T-helper 2 cell treated with Interferon-gamma antibody and Interleukin-4, amounts not matched to agents 5 μg/mL and 100 μg/mL, for 36 hours (primary cell): ENCODE results near the gene RHEX.

Experiments
- DNase-seq: peaks from one replicate; pipeline ENCODE4 v3.0.0; 2021; ENCODE audit warnings: low spot score
- H3K27ac Mint-ChIP-seq: one replicate; pipeline ENCODE4 v1.8.0; 2021; ENCODE audit warnings: mild to moderate bottlenecking, mixed read lengths
- H3K27me3 Mint-ChIP-seq: one replicate; pipeline ENCODE4 v1.8.0; 2021; ENCODE audit warnings: low read depth, mixed read lengths
- H3K36me3 Mint-ChIP-seq: one replicate; pipeline ENCODE4 v1.8.0; 2021; ENCODE audit warnings: low read depth, mixed read lengths
- H3K4me1 Mint-ChIP-seq: one replicate; pipeline ENCODE4 v1.8.0; 2021; ENCODE audit warnings: low read depth, mixed read lengths
- H3K4me3 Mint-ChIP-seq: one replicate; pipeline ENCODE4 v1.8.0; 2022; ENCODE audit warnings: mild to moderate bottlenecking, moderate library complexity, mixed read lengths
- H3K9me3 Mint-ChIP-seq: one replicate; pipeline ENCODE4 v1.8.0; 2021; ENCODE audit warnings: mixed read lengths

RHEX gene

GRCh38 chr1:206079135-206079534, 26.2 kb downstream of the RHEX start:
- DNase-seq = no peak
- Mint-ChIP-seq H3K4me1 (peaks cover 17% of the 10 kb centered on the region), H3K27me3 (peaks cover 63% of the 10 kb centered on the region), H3K4me3 (no peak overlapping the region), H3K27ac (no peak overlapping the region), H3K36me3 (peaks cover 2% of the 10 kb centered on the region), H3K9me3 (no peaks in the 10 kb centered on the region)

- Mint-ChIP-seq H3K27ac (no peak overlapping the region), H3K36me3 (peaks cover 2% of the 10 kb centered on the region), H3K4me1 (peaks cover 17% of the 10 kb centered on the region), H3K4me3 (peak overlapping the region; percentile 48), H3K27me3 (peaks cover 66% of the 10 kb centered on the region), H3K9me3 (no peaks in the 10 kb centered on the region)
- DNase-seq = no peak
Observed at GRCh38 chr1:206080026-206080820, 27.2 kb downstream of the RHEX start.

GRCh38 chr1:206081856-206082255, 28.9 kb downstream of the RHEX start:
- no peak overlapping the region for H3K27ac Mint-ChIP-seq
- no peak for DNase-seq
- peaks cover 17% of the 10 kb centered on the region for H3K4me1 Mint-ChIP-seq
- H3K9me3 Mint-ChIP-seq = no peaks in the 10 kb centered on the region
- peaks cover 60% of the 10 kb centered on the region for H3K27me3 Mint-ChIP-seq
- H3K36me3 Mint-ChIP-seq = peaks cover 2% of the 10 kb centered on the region
- no peak overlapping the region for H3K4me3 Mint-ChIP-seq

- H3K4me1 Mint-ChIP-seq = peaks cover 17% of the 10 kb centered on the region
- H3K27me3 Mint-ChIP-seq = peaks cover 55% of the 10 kb centered on the region
- no peak overlapping the region for H3K4me3 Mint-ChIP-seq
- H3K27ac Mint-ChIP-seq = no peak overlapping the region
- no peak for DNase-seq
- H3K36me3 Mint-ChIP-seq = no peaks in the 10 kb centered on the region
- H3K9me3 Mint-ChIP-seq = no peaks in the 10 kb centered on the region
Observed at GRCh38 chr1:206082831-206083695, 30.1 kb downstream of the RHEX start.

GRCh38 chr1:206083750-206084149, 30.8 kb downstream of the RHEX start:
- Mint-ChIP-seq H3K36me3 (no peaks in the 10 kb centered on the region), H3K4me1 (peaks cover 17% of the 10 kb centered on the region), H3K27me3 (peaks cover 55% of the 10 kb centered on the region), H3K4me3 (no peak overlapping the region), H3K9me3 (no peaks in the 10 kb centered on the region), H3K27ac (no peak overlapping the region)
- DNase-seq = no peak

GRCh38 chr1:206087091-206087490, 34.1 kb downstream of the RHEX start:
- H3K36me3 Mint-ChIP-seq = no peaks in the 10 kb centered on the region
- no peaks in the 10 kb centered on the region for H3K4me1 Mint-ChIP-seq
- no peak overlapping the region for H3K27ac Mint-ChIP-seq
- H3K4me3 Mint-ChIP-seq = no peak overlapping the region
- no peak for DNase-seq
- H3K27me3 Mint-ChIP-seq = peaks cover 50% of the 10 kb centered on the region
- no peaks in the 10 kb centered on the region for H3K9me3 Mint-ChIP-seq

- Mint-ChIP-seq H3K4me3 (no peak overlapping the region), H3K27ac (no peak overlapping the region), H3K4me1 (no peaks in the 10 kb centered on the region), H3K36me3 (no peaks in the 10 kb centered on the region), H3K9me3 (no peaks in the 10 kb centered on the region), H3K27me3 (peaks cover 54% of the 10 kb centered on the region)
- no peak for DNase-seq
Observed at GRCh38 chr1:206089341-206089740, 36.4 kb downstream of the RHEX start.

GRCh38 chr1:206094024-206094423, 41.1 kb downstream of the RHEX start:
- Mint-ChIP-seq H3K4me3 (no peak overlapping the region), H3K27ac (no peak overlapping the region), H3K27me3 (peaks cover 56% of the 10 kb centered on the region), H3K4me1 (no peaks in the 10 kb centered on the region), H3K9me3 (no peaks in the 10 kb centered on the region), H3K36me3 (no peaks in the 10 kb centered on the region)
- DNase-seq = no peak

- Mint-ChIP-seq H3K27me3 (peaks cover 62% of the 10 kb centered on the region), H3K4me3 (no peak overlapping the region), H3K36me3 (no peaks in the 10 kb centered on the region), H3K9me3 (no peaks in the 10 kb centered on the region), H3K4me1 (no peaks in the 10 kb centered on the region), H3K27ac (no peak overlapping the region)
- no peak for DNase-seq
Observed at GRCh38 chr1:206097381-206097780, 44.4 kb downstream of the RHEX start.

- Mint-ChIP-seq H3K36me3 (no peaks in the 10 kb centered on the region), H3K27ac (no peak overlapping the region), H3K27me3 (peaks cover 59% of the 10 kb centered on the region), H3K4me1 (no peaks in the 10 kb centered on the region), H3K4me3 (no peak overlapping the region), H3K9me3 (no peaks in the 10 kb centered on the region)
- DNase-seq = no peak
Observed at GRCh38 chr1:206098242-206098919, 45.4 kb downstream of the RHEX start.

- Mint-ChIP-seq H3K9me3 (no peaks in the 10 kb centered on the region), H3K4me3 (no peak overlapping the region), H3K4me1 (no peaks in the 10 kb centered on the region), H3K36me3 (no peaks in the 10 kb centered on the region), H3K27ac (no peak overlapping the region), H3K27me3 (peaks cover 48% of the 10 kb centered on the region)
- no peak for DNase-seq
Observed at GRCh38 chr1:206100226-206100815, 47.3 kb downstream of the RHEX start.

- H3K27ac Mint-ChIP-seq = no peak overlapping the region
- peaks cover 48% of the 10 kb centered on the region for H3K27me3 Mint-ChIP-seq
- H3K36me3 Mint-ChIP-seq = no peaks in the 10 kb centered on the region
- no peaks in the 10 kb centered on the region for H3K4me1 Mint-ChIP-seq
- no peaks in the 10 kb centered on the region for H3K9me3 Mint-ChIP-seq
- no peak for DNase-seq
- no peak overlapping the region for H3K4me3 Mint-ChIP-seq
Observed at GRCh38 chr1:206101351-206102045, 48.5 kb downstream of the RHEX start.

- H3K4me3 Mint-ChIP-seq = no peak overlapping the region
- no peak overlapping the region for H3K27ac Mint-ChIP-seq
- no peaks in the 10 kb centered on the region for H3K36me3 Mint-ChIP-seq
- no peak for DNase-seq
- H3K9me3 Mint-ChIP-seq = no peaks in the 10 kb centered on the region
- peaks cover 43% of the 10 kb centered on the region for H3K27me3 Mint-ChIP-seq
- no peaks in the 10 kb centered on the region for H3K4me1 Mint-ChIP-seq
Observed at GRCh38 chr1:206102292-206102936, 49.4 kb downstream of the RHEX start.
